OCI-LY1 (cell line): Measurements from ENCODE around the gene MACF1.

Experiments
- H2AFZ ChIP-seq: fragments of 200-600 bp; sonication (generic), shearing (Covaris generic); 2 replicates; pipeline ENCODE4 v1.6.0; 2014; ENCODE audit warnings: antibody characterized with exemption, mild to moderate bottlenecking, low read length
- H3F3A ChIP-seq: fragments of 200-600 bp; sonication (generic), shearing (Covaris generic); 2 replicates; pipeline ENCODE4 v1.6.0; 2014; ENCODE audit warnings: mild to moderate bottlenecking, antibody characterized with exemption, low read length, moderate library complexity; ENCODE audit not compliant: insufficient read depth
- H3K27ac ChIP-seq: fragments of 200-600 bp; sonication (generic); 2 replicates; pipeline ENCODE4 v1.5.1; 2014; ENCODE audit warnings: low read length, mixed run types, mild to moderate bottlenecking, low read depth; ENCODE audit not compliant: poor library complexity, severe bottlenecking
- H3K27me3 ChIP-seq: fragments of 200-600 bp; sonication (generic); 2 replicates; pipeline ENCODE4 v1.6.0; 2014; ENCODE audit warnings: antibody characterized with exemption, mild to moderate bottlenecking, low read length, moderate library complexity; ENCODE audit not compliant: insufficient read depth
- H3K36me3 ChIP-seq: fragments of 200-600 bp; sonication (generic); 2 replicates; pipeline ENCODE4 v1.6.1; 2014; ENCODE audit warnings: mild to moderate bottlenecking, antibody characterized with exemption, low read length, moderate library complexity, mixed read lengths; ENCODE audit not compliant: insufficient read depth
- H3K4me1 ChIP-seq: fragments of 200-600 bp; sonication (generic); 2 replicates; pipeline ENCODE4 v1.5.1; 2014; ENCODE audit warnings: mild to moderate bottlenecking, low read length, moderate library complexity; ENCODE audit not compliant: insufficient read depth, severe bottlenecking
- H3K4me2 ChIP-seq: fragments of 200-600 bp; sonication (generic), shearing (Covaris generic); 2 replicates; pipeline ENCODE4 v1.6.1; 2014; ENCODE audit warnings: low read length
- H3K4me3 ChIP-seq: fragments of 200-600 bp; sonication (generic); 2 replicates; pipeline ENCODE4 v1.5.1; 2014; ENCODE audit warnings: low read length, low read depth, mild to moderate bottlenecking, mixed read lengths; ENCODE audit not compliant: poor library complexity, severe bottlenecking
- H3K79me2 ChIP-seq: fragments of 200-600 bp; shearing (Covaris generic); 2 replicates; pipeline ENCODE4 v1.6.1; 2016; ENCODE audit warnings: mixed run types, low read length, mixed read lengths; ENCODE audit not compliant: insufficient read depth
- H3K9ac ChIP-seq: fragments of 200-600 bp; sonication (generic), shearing (Covaris generic); 2 replicates; pipeline ENCODE4 v1.6.1; 2014; ENCODE audit warnings: mild to moderate bottlenecking, low read length, mixed read lengths
- H3K9me2 ChIP-seq: fragments of 200-600 bp; sonication (generic), shearing (Covaris generic); 2 replicates; pipeline ENCODE4 v1.6.1; 2014; ENCODE audit warnings: low read depth, mild to moderate bottlenecking, low read length, mixed read lengths
- H3K9me3 ChIP-seq: fragments of 200-600 bp; shearing (Covaris generic); 2 replicates; pipeline ENCODE4 v1.6.1; 2014; ENCODE audit warnings: low read length, mixed read lengths
- H4K20me1 ChIP-seq: fragments of 200-600 bp; sonication (generic), shearing (Covaris generic); 2 replicates; pipeline ENCODE4 v1.6.0; 2016; ENCODE audit warnings: mild to moderate bottlenecking, low read length; ENCODE audit not compliant: insufficient read depth
- EZH2 ChIP-seq: fragments of 200-600 bp; sonication (generic), shearing (Covaris generic); IDR thresholded peaks from 2 replicates; pipeline ENCODE4 v1.8.0; 2017; ENCODE audit warnings: borderline replicate concordance, mixed run types, mild to moderate bottlenecking, antibody characterized with exemption, low read length, moderate library complexity, mixed read lengths
- TF ChIP-seq, protein P1 (sequence below): fragments of 200-600 bp; sonication (generic), shearing (Covaris generic); IDR thresholded peaks from 2 replicates; pipeline ENCODE4 v1.5.1; 2017; ENCODE audit warnings: mild to moderate bottlenecking, antibody characterized with exemption, low read length, moderate library complexity, mixed read lengths

The MACF1 gene

DNA sequence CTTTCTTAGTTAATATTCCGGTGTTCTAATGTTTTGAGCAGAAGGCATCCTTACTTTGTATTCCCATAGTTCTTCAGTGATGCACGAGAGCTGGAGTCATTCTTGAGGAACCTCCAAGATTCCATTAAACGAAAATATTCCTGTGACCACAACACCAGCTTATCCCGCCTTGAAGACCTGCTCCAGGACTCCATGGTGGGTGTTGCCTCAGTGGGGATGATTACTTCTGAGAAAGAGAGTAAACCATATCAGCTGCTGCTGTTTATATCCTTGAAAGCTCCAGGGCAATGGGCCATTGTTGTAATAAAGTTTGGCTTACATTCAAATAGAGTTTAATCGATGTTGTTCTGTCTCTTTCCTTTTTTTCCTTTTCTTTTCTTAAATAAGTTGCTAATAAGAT, 93.1 kb downstream of the MACF1 start:
- H3K27me3 ChIP-seq: no peaks in the 10 kb centered on the region
- no peak overlapping the region for H2AFZ ChIP-seq
- TF ChIP-seq EZH2: no peak
- TF ChIP-seq, protein P1, sequence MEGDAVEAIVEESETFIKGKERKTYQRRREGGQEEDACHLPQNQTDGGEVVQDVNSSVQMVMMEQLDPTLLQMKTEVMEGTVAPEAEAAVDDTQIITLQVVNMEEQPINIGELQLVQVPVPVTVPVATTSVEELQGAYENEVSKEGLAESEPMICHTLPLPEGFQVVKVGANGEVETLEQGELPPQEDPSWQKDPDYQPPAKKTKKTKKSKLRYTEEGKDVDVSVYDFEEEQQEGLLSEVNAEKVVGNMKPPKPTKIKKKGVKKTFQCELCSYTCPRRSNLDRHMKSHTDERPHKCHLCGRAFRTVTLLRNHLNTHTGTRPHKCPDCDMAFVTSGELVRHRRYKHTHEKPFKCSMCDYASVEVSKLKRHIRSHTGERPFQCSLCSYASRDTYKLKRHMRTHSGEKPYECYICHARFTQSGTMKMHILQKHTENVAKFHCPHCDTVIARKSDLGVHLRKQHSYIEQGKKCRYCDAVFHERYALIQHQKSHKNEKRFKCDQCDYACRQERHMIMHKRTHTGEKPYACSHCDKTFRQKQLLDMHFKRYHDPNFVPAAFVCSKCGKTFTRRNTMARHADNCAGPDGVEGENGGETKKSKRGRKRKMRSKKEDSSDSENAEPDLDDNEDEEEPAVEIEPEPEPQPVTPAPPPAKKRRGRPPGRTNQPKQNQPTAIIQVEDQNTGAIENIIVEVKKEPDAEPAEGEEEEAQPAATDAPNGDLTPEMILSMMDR: no peak
- H3K27ac ChIP-seq: no peak overlapping the region
- H3K9me2 ChIP-seq: no peaks in the 10 kb centered on the region
- no peaks in the 10 kb centered on the region for H3K9me3 ChIP-seq
- H3K4me3 ChIP-seq: no peak overlapping the region
- peaks cover 79% of the 10 kb centered on the region for H3K36me3 ChIP-seq
- no peaks in the 10 kb centered on the region for H3K79me2 ChIP-seq
- H3K4me2 ChIP-seq: no peak overlapping the region
- no peaks in the 10 kb centered on the region for H3F3A ChIP-seq
- no peak overlapping the region for H3K9ac ChIP-seq
- no peaks in the 10 kb centered on the region for H3K4me1 ChIP-seq
- H4K20me1 ChIP-seq: no peaks in the 10 kb centered on the region

DNA sequence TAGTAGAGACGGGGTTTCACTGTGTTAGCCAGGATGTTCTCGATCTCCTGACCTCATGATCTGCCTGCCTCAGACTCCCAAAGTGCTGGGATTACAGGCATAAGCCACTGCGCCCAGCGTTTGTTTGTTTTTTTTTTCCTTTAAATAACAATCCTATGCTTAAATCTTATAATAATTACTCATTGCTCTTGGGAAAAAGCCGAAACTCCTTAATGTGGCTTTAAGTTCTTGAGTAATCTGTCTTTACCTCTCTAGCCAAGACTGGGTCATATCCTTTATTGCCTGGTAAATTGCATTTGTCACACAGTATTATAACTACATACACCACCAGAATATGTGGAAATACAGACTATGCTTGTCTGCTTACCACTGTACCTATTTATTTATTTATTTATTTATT, 97.1 kb downstream of the MACF1 start:
- H4K20me1 ChIP-seq: no peaks in the 10 kb centered on the region
- peaks cover 56% of the 10 kb centered on the region for H3K36me3 ChIP-seq
- H3K9me3 ChIP-seq: no peaks in the 10 kb centered on the region

DNA sequence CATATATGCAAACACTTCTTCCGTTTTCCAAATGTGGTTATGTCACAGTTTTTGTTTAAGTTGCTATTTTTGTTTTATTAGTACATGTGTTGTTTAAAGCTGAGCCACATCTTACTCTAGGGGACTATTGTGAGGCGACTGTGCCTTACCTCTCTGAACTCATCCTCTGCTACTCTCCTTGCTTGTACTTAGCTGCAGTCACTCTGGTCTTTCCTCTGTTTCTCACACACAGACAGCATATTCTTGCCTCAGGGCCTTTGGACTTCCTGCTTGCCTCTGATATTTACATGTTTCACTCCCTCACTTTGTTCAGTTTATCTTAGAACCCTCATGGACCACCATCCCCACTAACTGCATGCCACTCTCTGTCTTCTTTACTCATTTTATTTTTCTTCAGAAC, 101.1 kb downstream of the MACF1 start:
- Histone ChIP-seq H3K9me3 (no peaks in the 10 kb centered on the region), H3F3A (no peaks in the 10 kb centered on the region), H3K27ac (no peak overlapping the region), H3K4me3 (no peak overlapping the region), H3K9ac (no peak overlapping the region), H3K4me2 (no peak overlapping the region), H4K20me1 (no peaks in the 10 kb centered on the region), H3K27me3 (no peaks in the 10 kb centered on the region), H3K4me1 (no peaks in the 10 kb centered on the region), H3K9me2 (no peaks in the 10 kb centered on the region), H2AFZ (no peak overlapping the region), H3K79me2 (no peaks in the 10 kb centered on the region), H3K36me3 (peaks cover 41% of the 10 kb centered on the region)
- no peak for TF ChIP-seq EZH2
- TF ChIP-seq, protein P1: no peak

More for the DNA sequence above, 97.1 kb downstream of the MACF1 start:
- Histone ChIP-seq H2AFZ (no peak overlapping the region), H3K27me3 (no peaks in the 10 kb centered on the region), H3K79me2 (no peaks in the 10 kb centered on the region), H3K4me2 (no peak overlapping the region), H3K27ac (no peak overlapping the region), H3K4me1 (no peaks in the 10 kb centered on the region), H3F3A (no peaks in the 10 kb centered on the region), H3K4me3 (no peak overlapping the region), H3K9me2 (no peaks in the 10 kb centered on the region), H3K9ac (no peak overlapping the region)
- no peak for TF ChIP-seq EZH2
- TF ChIP-seq, protein P1: no peak
